ENCODE data around the gene CD2. TPM values are rescaled to one million over a fixed set of nuclear protein-coding genes. Genes with fewer than 3 reads are reported as not detected.

The CD2 gene
- polyA plus RNA-seq, 3 donors, result 0.89 to 3.6 (median 2.1) TPM

DNA sequence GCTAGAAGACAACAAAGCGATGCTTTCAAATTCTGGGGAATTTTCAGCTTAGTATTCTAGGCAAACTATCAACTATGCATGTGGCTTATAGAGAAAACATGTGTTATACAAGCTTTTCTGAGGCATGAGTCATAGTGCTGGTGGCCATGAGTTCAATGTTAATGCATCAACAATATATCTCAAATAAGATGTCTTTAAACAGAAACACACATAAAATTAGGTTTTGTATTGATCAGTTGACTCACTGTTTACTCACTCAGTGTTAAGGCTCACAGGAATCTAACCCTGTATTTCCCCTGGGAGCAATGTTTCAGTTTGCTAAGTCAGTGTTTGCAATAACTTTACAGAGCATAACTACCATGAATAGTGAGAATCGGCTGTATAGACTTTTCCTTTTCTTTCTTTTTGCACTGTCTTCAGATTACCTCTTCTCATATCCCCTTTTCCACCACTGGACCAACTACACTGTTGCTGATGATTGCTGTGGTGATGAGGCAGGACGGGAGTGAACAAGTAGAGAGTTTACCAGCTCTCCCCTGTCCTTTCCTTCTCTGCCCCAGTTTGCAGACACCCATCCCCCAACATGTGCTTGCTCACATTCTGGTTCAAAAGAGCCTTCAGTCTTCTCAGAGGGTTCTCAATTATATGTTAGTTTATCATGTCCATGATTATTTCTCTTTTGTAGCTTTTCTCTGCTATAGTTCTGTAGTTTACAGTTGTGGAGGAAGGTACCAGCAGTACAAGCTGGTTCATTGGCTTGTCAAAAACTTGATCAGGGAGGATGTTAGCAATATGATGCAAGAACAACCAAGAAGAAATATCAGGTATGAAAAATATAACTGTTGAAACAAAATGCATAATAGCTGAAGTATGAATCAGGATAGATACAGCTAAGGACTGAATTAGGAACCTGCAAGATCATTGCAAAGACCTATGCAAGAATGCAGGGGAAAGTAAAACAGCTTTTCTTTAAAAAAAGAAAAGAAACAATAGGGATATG lies 23.9 kb downstream of the CD2 start:
- no peak for TF ChIP-seq CTCF (IDR thresholded peaks at IDR 0.05)
- H3K4me1 ChIP-seq (ENCODE audit: control insufficient read depth in 1 of 2, insufficient read depth in 2 of 2, low read length in 2 of 2), result no peaks in the 10 kb centered on the region
- intact Hi-C loops (cut with micrococcal nuclease), result no loop called here
- whole genome bisulfite sequencing (ENCODE audit: insufficient coverage), result no CpG with 5 or more reads among the region's 3 CpGs
- no peak for DNase-seq
- H3K9me3 Mint-ChIP-seq, result peaks cover 7 to 23% (median 15%) of the 10 kb centered on the region in 7 donors
- H3K27me3 ChIP-seq (ENCODE audit: control insufficient read depth in 2 of 2, insufficient read depth in 2 of 2, low read length in 2 of 2), result no peaks in the 10 kb centered on the region
- no peak overlapping the region for H3K4me3 ChIP-seq (replicated peaks in 1 of 3; ENCODE audit: low read depth in 2 of 3, low read length in 3 of 3)
- H3K79me2 ChIP-seq (ENCODE audit: insufficient read depth, low read length), result no peaks in the 10 kb centered on the region
- no peaks in the 10 kb centered on the region for H3K36me3 ChIP-seq (replicated peaks in 1 of 2; ENCODE audit: control insufficient read depth in 1 of 2, insufficient read depth in 2 of 2, low read length in 2 of 2)
- no peak overlapping the region for H2AFZ ChIP-seq (ENCODE audit: insufficient read depth, low read depth, low read length, poor library complexity, severe bottlenecking)
- H3K4me3 Mint-ChIP-seq, result no peak overlapping the region
- no peaks in the 10 kb centered on the region for H3K4me1 Mint-ChIP-seq
- no peak overlapping the region for H3K4me2 ChIP-seq (replicated peaks; ENCODE audit: extremely low read depth, low read length, poor library complexity, severe bottlenecking)
- no peak overlapping the region for H3K27ac ChIP-seq (ENCODE audit: low read depth in 1 of 2, low read length in 2 of 2)
- H4K20me1 ChIP-seq (ENCODE audit: insufficient read depth, low read length), result no peaks in the 10 kb centered on the region
- peaks cover 3 to 7% (median 7%) of the 10 kb centered on the region in 3 donors for H3K27me3 Mint-ChIP-seq (ENCODE audit: low read depth in 3 of 3)
- H3K9ac ChIP-seq (ENCODE audit: insufficient read depth, low read length, poor library complexity, severe bottlenecking), result no peak overlapping the region
- no peak overlapping the region for H3K27ac Mint-ChIP-seq
- peaks cover 0 to 2% of the 10 kb centered on the region in 2 donors for H3K36me3 Mint-ChIP-seq
- H3K9me3 ChIP-seq (replicated peaks in 1 of 2; ENCODE audit: control insufficient read depth in 1 of 2, insufficient read depth in 1 of 2, low read length in 2 of 2), result peaks cover 0 to 11% of the 10 kb centered on the region in 2 donors

GRCh38 chr1:116781034-116781433 lies 26.8 kb downstream of the CD2 start:
- H3K36me3 Mint-ChIP-seq, result no peaks in the 10 kb centered on the region

More at GRCh38 chr1:116781034-116781433, 26.8 kb downstream of the CD2 start:
- Mint-ChIP-seq H3K4me3 (no peak overlapping the region), H3K4me1 (no peaks in the 10 kb centered on the region), H3K27me3 (ENCODE audit: low read depth in 3 of 3) (peaks cover 7 to 11% (median 8%) of the 10 kb centered on the region in 3 donors), H3K9me3 (peaks cover 2 to 10% (median 6%) of the 10 kb centered on the region in 7 donors), H3K27ac (no peak overlapping the region)
- no peak overlapping the region for H2AFZ ChIP-seq (ENCODE audit: insufficient read depth, low read depth, low read length, poor library complexity, severe bottlenecking)
- no peaks in the 10 kb centered on the region for H4K20me1 ChIP-seq (ENCODE audit: insufficient read depth, low read length)
- intact Hi-C loops (cut with micrococcal nuclease), result no loop called here
- H3K79me2 ChIP-seq (ENCODE audit: insufficient read depth, low read length), result no peaks in the 10 kb centered on the region
- no peaks in the 10 kb centered on the region for H3K36me3 ChIP-seq (replicated peaks in 1 of 2; ENCODE audit: control insufficient read depth in 1 of 2, insufficient read depth in 2 of 2, low read length in 2 of 2)
- no peak for DNase-seq
- no peak overlapping the region for H3K9ac ChIP-seq (ENCODE audit: insufficient read depth, low read length, poor library complexity, severe bottlenecking)
- no peak overlapping the region for H3K4me3 ChIP-seq (replicated peaks in 1 of 3; ENCODE audit: low read depth in 2 of 3, low read length in 3 of 3)
- H3K27me3 ChIP-seq (ENCODE audit: control insufficient read depth in 2 of 2, insufficient read depth in 2 of 2, low read length in 2 of 2), result no peaks in the 10 kb centered on the region
- no CpG with 5 or more reads among the region's 6 CpGs for WGBS (ENCODE audit: insufficient coverage)
- H3K4me1 ChIP-seq (ENCODE audit: control insufficient read depth in 1 of 2, insufficient read depth in 2 of 2, low read length in 2 of 2), result no peaks in the 10 kb centered on the region
- H3K9me3 ChIP-seq (replicated peaks in 1 of 2; ENCODE audit: control insufficient read depth in 1 of 2, insufficient read depth in 1 of 2, low read length in 2 of 2), result no peaks in the 10 kb centered on the region
- TF ChIP-seq CTCF (IDR thresholded peaks at IDR 0.05), result no peak
- H3K4me2 ChIP-seq (replicated peaks; ENCODE audit: extremely low read depth, low read length, poor library complexity, severe bottlenecking), result no peak overlapping the region
- H3K27ac ChIP-seq (ENCODE audit: low read depth in 1 of 2, low read length in 2 of 2), result no peak overlapping the region
